ENCODE data around the gene ICA1. TPM values are rescaled to one million over a fixed set of nuclear protein-coding genes. Genes with fewer than 3 reads are reported as not detected.

The ICA1 gene
- polyA plus RNA-seq, 1 donor (not counting 4 experiments of a cell fraction or from before 2014, with no cell fraction given): 1.9 TPM

DNA sequence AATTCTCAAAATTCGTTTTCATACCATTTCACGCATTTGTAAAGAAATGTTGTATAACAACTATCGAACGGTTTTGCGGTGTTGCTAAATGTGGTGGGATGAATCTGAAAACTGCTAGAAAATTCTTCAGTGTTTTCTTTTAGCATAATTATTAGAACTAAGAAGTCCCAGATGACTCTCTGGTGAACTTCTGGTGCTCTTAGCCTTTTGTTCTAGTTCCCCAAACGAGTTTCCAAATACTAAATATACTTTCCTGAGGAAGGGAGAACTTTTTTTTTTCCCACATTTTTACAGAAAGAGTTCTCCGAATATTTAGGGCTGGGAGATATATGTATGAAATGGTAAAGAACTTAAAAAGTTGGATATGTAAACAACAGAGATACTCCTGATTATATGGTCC is 82.5 kb downstream of the ICA1 start:
- DNase-seq (ENCODE audit: low read depth, low spot score): no peak
- H3K4me2 ChIP-seq (ENCODE audit: control insufficient read depth, extremely low read depth, insufficient read depth, low read depth, low read length): no peak overlapping the region
- no peaks in the 10 kb centered on the region for H3K79me2 ChIP-seq (ENCODE audit: control insufficient read depth, insufficient read depth, low read length)
- no peak for TF ChIP-seq EZH2 (IDR thresholded peaks at IDR 0.05; ENCODE audit: low read length)
- TF ChIP-seq, protein P1, sequence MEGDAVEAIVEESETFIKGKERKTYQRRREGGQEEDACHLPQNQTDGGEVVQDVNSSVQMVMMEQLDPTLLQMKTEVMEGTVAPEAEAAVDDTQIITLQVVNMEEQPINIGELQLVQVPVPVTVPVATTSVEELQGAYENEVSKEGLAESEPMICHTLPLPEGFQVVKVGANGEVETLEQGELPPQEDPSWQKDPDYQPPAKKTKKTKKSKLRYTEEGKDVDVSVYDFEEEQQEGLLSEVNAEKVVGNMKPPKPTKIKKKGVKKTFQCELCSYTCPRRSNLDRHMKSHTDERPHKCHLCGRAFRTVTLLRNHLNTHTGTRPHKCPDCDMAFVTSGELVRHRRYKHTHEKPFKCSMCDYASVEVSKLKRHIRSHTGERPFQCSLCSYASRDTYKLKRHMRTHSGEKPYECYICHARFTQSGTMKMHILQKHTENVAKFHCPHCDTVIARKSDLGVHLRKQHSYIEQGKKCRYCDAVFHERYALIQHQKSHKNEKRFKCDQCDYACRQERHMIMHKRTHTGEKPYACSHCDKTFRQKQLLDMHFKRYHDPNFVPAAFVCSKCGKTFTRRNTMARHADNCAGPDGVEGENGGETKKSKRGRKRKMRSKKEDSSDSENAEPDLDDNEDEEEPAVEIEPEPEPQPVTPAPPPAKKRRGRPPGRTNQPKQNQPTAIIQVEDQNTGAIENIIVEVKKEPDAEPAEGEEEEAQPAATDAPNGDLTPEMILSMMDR (optimal IDR thresholded peaks at IDR 0.05 in 1 of 3, IDR thresholded peaks at IDR 0.05 in 1 of 3, conservative IDR thresholded peaks at IDR 0.05 in 1 of 3; ENCODE audit: extremely low read depth in 1 of 3, insufficient read depth in 2 of 3, low read length in 3 of 3): no peak
- no peaks in the 10 kb centered on the region for H3K9me1 ChIP-seq (ENCODE audit: control insufficient read depth, extremely low read depth, insufficient read depth, low read length)
- no peaks in the 10 kb centered on the region for H3K9me3 ChIP-seq (ENCODE audit: control insufficient read depth, low read depth, low read length)
- no peak overlapping the region for H3K4me3 ChIP-seq (ENCODE audit: control insufficient read depth in 2 of 3, extremely low read depth in 1 of 3, insufficient read depth in 2 of 3, low read depth in 1 of 3, low read length in 3 of 3)
- no peaks in the 10 kb centered on the region for H3K27me3 ChIP-seq (ENCODE audit: control insufficient read depth, extremely low read depth, insufficient read depth, low read length)
- no peaks in the 10 kb centered on the region for H3K4me1 ChIP-seq (ENCODE audit: control insufficient read depth, extremely low read depth, insufficient read depth, low read length)
- H3K9ac ChIP-seq (ENCODE audit: control insufficient read depth, extremely low read depth, insufficient read depth, low read length): no peak overlapping the region
- no peak overlapping the region for H2AFZ ChIP-seq (ENCODE audit: control insufficient read depth, low read length)
- no peaks in the 10 kb centered on the region for H3K36me3 ChIP-seq (ENCODE audit: control insufficient read depth in 2 of 2, extremely low read depth in 1 of 2, insufficient read depth in 2 of 2, low read length in 2 of 2)
- no peaks in the 10 kb centered on the region for H4K20me1 ChIP-seq (ENCODE audit: control insufficient read depth, extremely low read depth, insufficient read depth, low read length)
- no peak for FAIRE-seq
- H3K27ac ChIP-seq (ENCODE audit: control insufficient read depth, insufficient read depth, low read length): no peak overlapping the region
- dilution Hi-C loops (cut with MboI; ENCODE audit: extremely low pct_ligation_motif_present, low sequenced_read_pairs): no loop called here

DNA sequence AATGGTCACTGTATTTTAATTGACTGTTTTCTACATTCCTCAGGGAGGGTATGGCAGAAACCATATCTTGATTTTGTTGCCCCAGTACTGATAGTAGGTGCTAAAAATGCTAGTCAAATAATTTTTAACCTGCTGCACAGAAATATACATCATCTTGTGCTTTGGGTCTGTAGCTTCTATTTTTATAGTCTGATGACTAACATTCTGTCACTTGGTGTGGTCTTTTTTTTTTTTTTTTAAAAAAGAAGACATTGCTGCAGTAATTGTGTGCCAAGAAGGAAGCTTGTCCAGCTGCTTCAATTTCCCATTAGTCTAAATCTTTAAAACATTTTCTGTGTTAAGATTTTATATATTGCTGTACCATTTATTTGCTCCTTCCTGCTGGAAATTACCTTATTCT is 83.6 kb downstream of the ICA1 start:
- no peaks in the 10 kb centered on the region for H3K79me2 ChIP-seq (ENCODE audit: control insufficient read depth, insufficient read depth, low read length)
- H2AFZ ChIP-seq (ENCODE audit: control insufficient read depth, low read length): no peak overlapping the region
- no peaks in the 10 kb centered on the region for H4K20me1 ChIP-seq (ENCODE audit: control insufficient read depth, extremely low read depth, insufficient read depth, low read length)
- TF ChIP-seq, protein P1 (optimal IDR thresholded peaks at IDR 0.05 in 1 of 3, IDR thresholded peaks at IDR 0.05 in 1 of 3, conservative IDR thresholded peaks at IDR 0.05 in 1 of 3; ENCODE audit: extremely low read depth in 1 of 3, insufficient read depth in 2 of 3, low read length in 3 of 3): no peak
- TF ChIP-seq EZH2 (IDR thresholded peaks at IDR 0.05; ENCODE audit: low read length): no peak
- H3K27ac ChIP-seq (ENCODE audit: control insufficient read depth, insufficient read depth, low read length): no peak overlapping the region
- H3K27me3 ChIP-seq (ENCODE audit: control insufficient read depth, extremely low read depth, insufficient read depth, low read length): no peaks in the 10 kb centered on the region
- no peaks in the 10 kb centered on the region for H3K9me3 ChIP-seq (ENCODE audit: control insufficient read depth, low read depth, low read length)
- H3K4me1 ChIP-seq (ENCODE audit: control insufficient read depth, extremely low read depth, insufficient read depth, low read length): no peaks in the 10 kb centered on the region
- no peak for FAIRE-seq
- no peak overlapping the region for H3K4me3 ChIP-seq (ENCODE audit: control insufficient read depth in 2 of 3, extremely low read depth in 1 of 3, insufficient read depth in 2 of 3, low read depth in 1 of 3, low read length in 3 of 3)
- no peak for DNase-seq (ENCODE audit: low read depth, low spot score)
- dilution Hi-C loops (cut with MboI; ENCODE audit: extremely low pct_ligation_motif_present, low sequenced_read_pairs): no loop called here
- H3K36me3 ChIP-seq (ENCODE audit: control insufficient read depth in 2 of 2, extremely low read depth in 1 of 2, insufficient read depth in 2 of 2, low read length in 2 of 2): no peaks in the 10 kb centered on the region
- no peaks in the 10 kb centered on the region for H3K9me1 ChIP-seq (ENCODE audit: control insufficient read depth, extremely low read depth, insufficient read depth, low read length)
- no peak overlapping the region for H3K4me2 ChIP-seq (ENCODE audit: control insufficient read depth, extremely low read depth, insufficient read depth, low read depth, low read length)
- H3K9ac ChIP-seq (ENCODE audit: control insufficient read depth, extremely low read depth, insufficient read depth, low read length): no peak overlapping the region

Data from keratinocyte (primary cell).